ENCODE results near the gene BRF1. TPM values are rescaled to one million over a fixed set of nuclear protein-coding genes. Genes with fewer than 3 reads are reported as not detected.
A peak's percentile ranks its signal among the peaks of the same experiment; 100 is the strongest.

The BRF1 gene
- total RNA-seq, 1 experiment from 2014 or later, result 41.2 TPM

GRCh38 chr14:105182296-105183020 is 118.3 kb downstream of the BRF1 start:
- Histone ChIP-seq H3K9ac (ENCODE audit: low read length) (no peak overlapping the region), H3K4me2 (ENCODE audit: low read length) (peak overlapping the region; percentile 73), H3K27me3 (ENCODE audit: insufficient read depth, low read length) (no peaks in the 10 kb centered on the region), H4K20me1 (ENCODE audit: insufficient read depth) (no peaks in the 10 kb centered on the region), H3K79me2 (ENCODE audit: insufficient read depth, low read length) (no peaks in the 10 kb centered on the region), H3K9me3 (ENCODE audit: control insufficient read depth in 1 of 2, insufficient read depth in 1 of 2, low read depth in 1 of 2, low read length in 2 of 2) (no peaks in the 10 kb centered on the region; a peak in 1 of 4 replicates), H3K9me2 (ENCODE audit: insufficient read depth) (no peaks in the 10 kb centered on the region), H3K27ac (ENCODE audit: low read depth, low read length) (no peak overlapping the region), H3K4me1 (ENCODE audit: control insufficient read depth in 1 of 2, insufficient read depth in 2 of 2, low read length in 2 of 2) (peaks cover 7 to 20% of the 10 kb centered on the region in 2 experiments), H3K36me3 (ENCODE audit: control insufficient read depth in 1 of 2, insufficient read depth in 2 of 2, low read length in 2 of 2) (no peaks in the 10 kb centered on the region), H3K4me3 (replicated peaks in 1 of 2; ENCODE audit: low read depth in 1 of 2, low read length in 2 of 2) (no peak overlapping the region), H2AFZ (ENCODE audit: low read depth, low read length, poor library complexity, severe bottlenecking) (no peak overlapping the region)
- ATAC-seq, result no peak
- intact Hi-C loops (cut with micrococcal nuclease), result loop anchor here (5.0 kb wide), 1 partner anchor 90 kb away; no protein-coding TSS in a partner anchor
- DNase-seq (ENCODE audit: low read depth, low spot score), result no peak
- no TSS peak for BruUV-seq (replicated peaks)
- RAD21 ChIA-PET (ENCODE audit: low non-redundant PET in 1 of 2, low total read pairs in 2 of 2, uncharacterized antibody in 2 of 2, unreplicated experiment in 2 of 2), result no interaction called here
- CTCF ChIA-PET, result interaction anchor here (1.0 kb wide), 1 partner anchor 16 kb away, joined by 4 read pairs; no protein-coding TSS in a partner anchor
- POLR2A ChIA-PET, result no interaction called here
- TF ChIP-seq ZNF274 (IDR thresholded peaks at IDR 0.05; ENCODE audit: low read depth, low read length) (no peak), MAX (IDR thresholded peaks at IDR 0.05) (no peak), YY1 (IDR thresholded peaks at IDR 0.05; ENCODE audit: extremely low read depth, insufficient replicate concordance, low read depth, low read length) (no peak)

GRCh38 chr14:105181549-105182295 is 119.1 kb downstream of the BRF1 start:
- Histone ChIP-seq H4K20me1 (ENCODE audit: insufficient read depth) (no peaks in the 10 kb centered on the region), H3K4me2 (ENCODE audit: low read length) (peak overlapping the region; percentile 73), H3K4me1 (ENCODE audit: control insufficient read depth in 1 of 2, insufficient read depth in 2 of 2, low read length in 2 of 2) (peaks cover 7 to 24% of the 10 kb centered on the region in 2 experiments), H3K27ac (ENCODE audit: low read depth, low read length) (no peak overlapping the region; the same call in 1 of the 2 replicates), H2AFZ (ENCODE audit: low read depth, low read length, poor library complexity, severe bottlenecking) (no peak overlapping the region), H3K9me3 (ENCODE audit: control insufficient read depth in 1 of 2, insufficient read depth in 1 of 2, low read depth in 1 of 2, low read length in 2 of 2) (no peaks in the 10 kb centered on the region), H3K27me3 (ENCODE audit: insufficient read depth, low read length) (no peaks in the 10 kb centered on the region), H3K79me2 (ENCODE audit: insufficient read depth, low read length) (no peaks in the 10 kb centered on the region), H3K9ac (ENCODE audit: low read length) (peak overlapping the region; percentile 39), H3K4me3 (replicated peaks in 1 of 2; ENCODE audit: low read depth in 1 of 2, low read length in 2 of 2) (peak overlapping the region; percentile 32 to 44), H3K9me2 (ENCODE audit: insufficient read depth) (no peaks in the 10 kb centered on the region), H3K36me3 (ENCODE audit: control insufficient read depth in 1 of 2, insufficient read depth in 2 of 2, low read length in 2 of 2) (no peaks in the 10 kb centered on the region)
- ATAC-seq, result peak; percentile 2; the same call in 1 of the 2 replicates
- intact Hi-C loops (cut with micrococcal nuclease), result loop anchor here (5.0 kb wide), 1 partner anchor 89 kb away; no protein-coding TSS in a partner anchor
- no TSS peak for BruUV-seq (replicated peaks)
- no peak for DNase-seq (ENCODE audit: low read depth, low spot score)
- TF ChIP-seq SIN3A (IDR thresholded peaks at IDR 0.05; ENCODE audit: low read depth), result no peak
- no peak for TF ChIP-seq RAD21 (IDR thresholded peaks at IDR 0.05; ENCODE audit: low read depth)
- no peak for TF ChIP-seq ELF1 (IDR thresholded peaks at IDR 0.05; ENCODE audit: borderline replicate concordance, low read depth)
- no peak for TF ChIP-seq EGR1 (IDR thresholded peaks at IDR 0.05; ENCODE audit: low read depth)
- RAD21 ChIA-PET (ENCODE audit: low non-redundant PET in 1 of 2, low total read pairs in 2 of 2, uncharacterized antibody in 2 of 2, unreplicated experiment in 2 of 2), result no interaction called here
- CTCF ChIA-PET, result interaction anchor here (0.7 to 1.0 kb wide), 2 partner anchors 15 to 172 kb away, joined by 3 to 4 read pairs; no protein-coding TSS in a partner anchor
- POLR2A ChIA-PET, result no interaction called here

All from HCT116 (cell line).